GM21737 (cell line): ENCODE results near the gene ABCD1.
"Not testable (repeated sequence)": the region's sequence is repeated elsewhere in the genome, so short reads cannot be mapped to it uniquely, and the experiment has no call there.

ENCODE experiments used
- ATAC-seq: cut with Tn5 transposase; IDR thresholded peaks from one replicate; pipeline ENCODE4 v1.9.1; 2021; ENCODE audit warnings: mild to moderate bottlenecking, moderate library complexity; ENCODE audit not compliant: unreplicated experiment

The ABCD1 gene

GRCh38 chrX:153724252-153725038, at the start of gene ABCD1, which contains the start of gene BCAP31:
ABCD1 (plus strand) TSS chrX:153724856; CDS start chrX:153725267, 411 bp downstream.
BCAP31 (minus strand) TSS chrX:153724387; CDS start chrX:153723244, 1,143 bp downstream.
- ATAC-seq, result peak; percentile 57

DNA sequence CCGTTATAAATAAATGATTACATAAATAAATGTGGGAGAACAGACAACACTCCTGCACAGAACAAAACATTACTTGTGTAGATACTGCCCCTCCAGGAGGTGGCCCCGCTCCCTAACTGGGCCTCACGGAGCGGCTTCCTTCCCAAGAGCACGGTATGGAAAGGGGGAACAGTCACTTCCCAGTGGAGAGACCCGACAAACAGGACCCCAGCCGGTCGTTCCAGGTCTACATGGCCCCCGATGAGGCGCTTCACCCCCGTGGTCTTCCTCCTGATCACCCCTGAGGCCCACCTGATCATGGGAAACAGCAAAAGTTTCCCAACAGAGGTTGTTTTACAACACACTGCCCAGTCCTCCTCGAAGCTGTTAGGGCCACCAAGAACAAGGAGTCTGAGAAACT, 43.5 kb upstream of the ABCD1 start:
- ATAC-seq, result no peak

DNA sequence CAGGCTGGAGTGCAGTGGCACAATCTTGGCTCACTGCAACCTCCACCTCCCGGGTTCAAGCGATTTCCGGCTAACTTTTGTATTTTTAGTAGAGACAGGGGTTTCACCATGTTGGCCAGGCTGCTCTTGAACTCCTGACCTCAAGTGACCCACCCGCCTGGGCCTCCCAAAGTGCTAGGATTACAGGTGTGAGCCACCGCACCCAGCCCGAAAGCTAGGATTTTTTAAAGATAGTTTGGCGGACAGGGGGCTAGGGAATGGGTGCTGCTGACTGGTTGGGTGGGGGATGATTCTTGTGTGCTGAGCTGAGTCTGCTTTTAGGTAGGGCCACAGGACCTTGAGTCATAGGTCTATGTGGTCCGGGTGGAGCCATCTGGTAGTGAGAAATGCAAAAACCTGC, 41.2 kb upstream of the ABCD1 start:
- not testable (repeated sequence) for ATAC-seq

DNA sequence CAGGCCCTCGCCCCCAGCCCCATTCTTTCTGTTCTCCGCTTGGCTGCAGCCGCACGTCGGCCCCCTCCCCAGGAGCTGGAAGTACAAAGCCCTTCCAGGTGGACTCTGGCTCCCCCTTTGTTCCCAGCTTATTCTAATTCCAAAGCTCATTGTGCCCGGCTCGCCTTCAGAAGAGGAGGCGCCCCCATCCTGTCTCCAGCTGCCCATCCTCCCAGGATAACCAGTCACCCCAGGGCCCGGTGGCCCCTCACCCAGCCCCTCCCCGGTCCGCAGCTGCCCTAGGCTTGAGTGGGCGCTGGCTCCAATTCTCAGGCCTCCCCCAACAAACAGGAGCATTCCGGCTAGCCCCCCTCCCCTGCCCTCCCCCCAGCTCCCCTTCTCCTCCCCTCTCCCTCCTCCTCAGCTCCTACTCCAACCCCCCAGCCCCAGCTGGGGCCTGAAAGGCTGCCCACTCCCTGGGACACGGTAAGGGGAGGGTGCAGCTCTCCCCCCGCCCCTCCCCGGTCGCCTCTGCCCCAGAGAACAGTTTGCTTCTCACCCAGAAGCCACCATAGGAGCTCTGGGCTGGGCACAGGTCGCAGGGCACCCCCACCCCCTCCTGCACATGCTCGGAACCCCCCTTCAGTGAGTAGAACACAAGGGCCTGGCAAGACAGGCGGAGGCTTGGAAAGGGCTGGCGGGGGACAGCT, 40.0 kb upstream of the ABCD1 start:
- no peak for ATAC-seq

GRCh38 chrX:153685156-153685536, 39.5 kb upstream of the ABCD1 start:
- ATAC-seq, result no peak

GRCh38 chrX:153685751-153686696, 38.6 kb upstream of the ABCD1 start:
- ATAC-seq, result no peak

- no peak for ATAC-seq
Measured at GRCh38 chrX:153686711-153687110, 37.9 kb upstream of the ABCD1 start.

- ATAC-seq, result no peak
Measured at GRCh38 chrX:153687121-153688039, 37.3 kb upstream of the ABCD1 start, which contains the start of gene SLC6A8. SLC6A8 (plus strand) TSS chrX:153687926; CDS start chrX:153688575, 649 bp downstream.

- ATAC-seq, result no peak
Measured at GRCh38 chrX:153688071-153688470, 36.6 kb upstream of the ABCD1 start.

DNA sequence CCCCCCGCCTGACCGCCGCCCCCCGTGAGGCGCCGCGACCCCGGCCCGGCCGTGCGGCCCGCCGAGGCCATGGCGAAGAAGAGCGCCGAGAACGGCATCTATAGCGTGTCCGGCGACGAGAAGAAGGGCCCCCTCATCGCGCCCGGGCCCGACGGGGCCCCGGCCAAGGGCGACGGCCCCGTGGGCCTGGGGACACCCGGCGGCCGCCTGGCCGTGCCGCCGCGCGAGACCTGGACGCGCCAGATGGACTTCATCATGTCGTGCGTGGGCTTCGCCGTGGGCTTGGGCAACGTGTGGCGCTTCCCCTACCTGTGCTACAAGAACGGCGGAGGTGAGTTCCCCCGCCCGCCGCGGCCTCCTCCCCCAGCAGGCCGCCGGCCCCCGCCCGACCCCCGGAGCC, 36.1 kb upstream of the ABCD1 start:
- ATAC-seq, result no peak

GRCh38 chrX:153688911-153689590, 35.6 kb upstream of the ABCD1 start:
- ATAC-seq, result no peak

- ATAC-seq, result no peak
Measured at GRCh38 chrX:153689654-153690465, 34.8 kb upstream of the ABCD1 start.

- no peak for ATAC-seq
Measured at GRCh38 chrX:153690466-153690865, 34.2 kb upstream of the ABCD1 start.

- not testable (repeated sequence) for ATAC-seq
Measured at GRCh38 chrX:153691032-153691827, 33.4 kb upstream of the ABCD1 start.

GRCh38 chrX:153692003-153692402, 32.7 kb upstream of the ABCD1 start:
- ATAC-seq, result no peak

- ATAC-seq, result no peak
Measured at GRCh38 chrX:153692611-153693156, 32.0 kb upstream of the ABCD1 start.
